ENCODE measurements around the gene MCOLN1. TPM values are rescaled to one million over a fixed set of nuclear protein-coding genes. Genes with fewer than 3 reads are reported as not detected.

MCOLN1 gene
- polyA plus RNA-seq, 1 donor (not counting 4 experiments of a cell fraction or from before 2014, with no cell fraction given), result 14.0 TPM

DNA sequence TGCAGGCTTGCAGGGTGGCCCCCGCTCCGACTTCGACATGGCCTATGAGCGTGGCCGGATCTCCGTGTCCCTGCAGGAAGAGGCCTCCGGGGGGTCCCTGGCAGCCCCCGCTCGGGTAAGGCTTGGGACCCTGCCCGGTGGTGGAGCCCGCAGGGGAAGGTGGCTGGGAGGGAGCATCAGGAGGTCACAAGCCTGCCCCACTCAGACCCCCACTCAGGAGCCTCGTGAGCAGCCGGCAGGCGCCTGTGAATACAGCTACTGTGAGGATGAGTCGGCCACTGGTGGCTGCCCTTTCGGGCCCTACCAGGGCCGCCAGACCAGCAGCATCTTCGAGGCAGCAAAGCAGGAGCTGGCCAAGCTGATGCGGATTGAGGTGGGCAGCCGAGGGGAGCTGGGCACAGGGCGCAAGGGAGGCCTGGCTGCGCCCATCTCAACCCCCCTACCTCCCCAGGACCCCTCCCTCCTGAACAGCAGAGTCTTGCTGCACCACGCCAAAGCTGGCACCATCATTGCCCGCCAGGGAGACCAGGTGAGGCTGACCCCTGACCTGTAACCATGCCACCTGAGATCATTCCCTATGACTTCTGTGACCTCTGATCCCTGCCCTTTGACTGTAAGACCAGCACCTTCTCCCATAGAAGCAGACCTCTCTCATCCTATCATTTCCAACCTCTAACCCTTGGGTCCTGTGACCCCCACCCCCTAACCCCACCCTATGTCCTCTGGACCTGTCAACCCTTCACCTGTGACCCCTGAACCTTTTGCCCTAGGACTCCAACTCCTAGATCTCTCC lies 20.3 kb downstream of the MCOLN1 start:
- Histone ChIP-seq H3K9ac (ENCODE audit: control insufficient read depth, extremely low read depth, insufficient read depth, low read length) (no peak overlapping the region), H3K79me2 (ENCODE audit: control insufficient read depth, insufficient read depth, low read length) (no peaks in the 10 kb centered on the region), H3K27me3 (ENCODE audit: control insufficient read depth, extremely low read depth, insufficient read depth, low read length) (no peaks in the 10 kb centered on the region), H4K20me1 (ENCODE audit: control insufficient read depth, extremely low read depth, insufficient read depth, low read length) (no peaks in the 10 kb centered on the region), H3K4me2 (ENCODE audit: control insufficient read depth, extremely low read depth, insufficient read depth, low read depth, low read length) (no peak overlapping the region), H3K9me1 (ENCODE audit: control insufficient read depth, extremely low read depth, insufficient read depth, low read length) (no peaks in the 10 kb centered on the region), H3K36me3 (ENCODE audit: control insufficient read depth in 2 of 2, extremely low read depth in 1 of 2, insufficient read depth in 2 of 2, low read length in 2 of 2) (peaks cover 15 to 28% of the 10 kb centered on the region in 2 experiments), H3K4me1 (ENCODE audit: control insufficient read depth, extremely low read depth, insufficient read depth, low read length) (no peaks in the 10 kb centered on the region), H3K4me3 (ENCODE audit: control insufficient read depth in 2 of 3, extremely low read depth in 1 of 3, insufficient read depth in 2 of 3, low read depth in 1 of 3, low read length in 3 of 3) (no peak overlapping the region), H2AFZ (ENCODE audit: control insufficient read depth, low read length) (no peak overlapping the region), H3K27ac (ENCODE audit: control insufficient read depth, insufficient read depth, low read length) (no peak overlapping the region), H3K9me3 (ENCODE audit: control insufficient read depth, low read depth, low read length) (no peaks in the 10 kb centered on the region)
- TF ChIP-seq EZH2 (IDR thresholded peaks at IDR 0.05; ENCODE audit: low read length) (no peak), CTCF (optimal IDR thresholded peaks at IDR 0.05 in 1 of 3, IDR thresholded peaks at IDR 0.05 in 1 of 3, conservative IDR thresholded peaks at IDR 0.05 in 1 of 3; ENCODE audit: extremely low read depth in 1 of 3, insufficient read depth in 2 of 3, low read length in 3 of 3) (no peak)
- dilution Hi-C loops (cut with MboI; ENCODE audit: extremely low pct_ligation_motif_present, low sequenced_read_pairs), result no loop called here
- DNase-seq (ENCODE audit: low read depth, low spot score), result no peak
- FAIRE-seq, result no peak

- TF ChIP-seq EZH2 (IDR thresholded peaks at IDR 0.05; ENCODE audit: low read length) (no peak), CTCF (optimal IDR thresholded peaks at IDR 0.05 in 1 of 3, IDR thresholded peaks at IDR 0.05 in 1 of 3, conservative IDR thresholded peaks at IDR 0.05 in 1 of 3; ENCODE audit: extremely low read depth in 1 of 3, insufficient read depth in 2 of 3, low read length in 3 of 3) (no peak)
- H3K79me2 ChIP-seq (ENCODE audit: control insufficient read depth, insufficient read depth, low read length), result no peaks in the 10 kb centered on the region
- H3K27me3 ChIP-seq (ENCODE audit: control insufficient read depth, extremely low read depth, insufficient read depth, low read length), result no peaks in the 10 kb centered on the region
- H3K4me3 ChIP-seq (ENCODE audit: control insufficient read depth in 2 of 3, extremely low read depth in 1 of 3, insufficient read depth in 2 of 3, low read depth in 1 of 3, low read length in 3 of 3), result no peak overlapping the region
- H3K4me1 ChIP-seq (ENCODE audit: control insufficient read depth, extremely low read depth, insufficient read depth, low read length), result no peaks in the 10 kb centered on the region
- H3K4me2 ChIP-seq (ENCODE audit: control insufficient read depth, extremely low read depth, insufficient read depth, low read depth, low read length), result no peak overlapping the region
- H3K9ac ChIP-seq (ENCODE audit: control insufficient read depth, extremely low read depth, insufficient read depth, low read length), result no peak overlapping the region
- no peaks in the 10 kb centered on the region for H3K9me3 ChIP-seq (ENCODE audit: control insufficient read depth, low read depth, low read length)
- H2AFZ ChIP-seq (ENCODE audit: control insufficient read depth, low read length), result no peak overlapping the region
- FAIRE-seq, result no peak
- dilution Hi-C loops (cut with MboI; ENCODE audit: extremely low pct_ligation_motif_present, low sequenced_read_pairs), result no loop called here
- no peak overlapping the region for H3K27ac ChIP-seq (ENCODE audit: control insufficient read depth, insufficient read depth, low read length)
- no peaks in the 10 kb centered on the region for H3K9me1 ChIP-seq (ENCODE audit: control insufficient read depth, extremely low read depth, insufficient read depth, low read length)
- H3K36me3 ChIP-seq (ENCODE audit: control insufficient read depth in 2 of 2, extremely low read depth in 1 of 2, insufficient read depth in 2 of 2, low read length in 2 of 2), result peaks cover 15 to 25% of the 10 kb centered on the region in 2 experiments
- DNase-seq (ENCODE audit: low read depth, low spot score), result no peak
- no peaks in the 10 kb centered on the region for H4K20me1 ChIP-seq (ENCODE audit: control insufficient read depth, extremely low read depth, insufficient read depth, low read length)
Observed at GRCh38 chr19:7544626-7545025, 22.2 kb downstream of the MCOLN1 start.

Data from keratinocyte (primary cell).